Stimulated activated CD8-positive, alpha-beta memory T cell treated with anti-CD3 and anti-CD28 coated beads, Interleukin-7, amount 100 ng/mL, for 48 hours (primary cell): Measurements from ENCODE around the gene METRNL.

Experiments
- DNase-seq, 2 donors: peaks; one replicate each; pipeline ENCODE4 v3.0.0-alpha.2; 2020; ENCODE audit warnings: low read depth in 1 of 2; ENCODE audit errors: extremely low read depth in 1 of 2

Gene METRNL

DNA sequence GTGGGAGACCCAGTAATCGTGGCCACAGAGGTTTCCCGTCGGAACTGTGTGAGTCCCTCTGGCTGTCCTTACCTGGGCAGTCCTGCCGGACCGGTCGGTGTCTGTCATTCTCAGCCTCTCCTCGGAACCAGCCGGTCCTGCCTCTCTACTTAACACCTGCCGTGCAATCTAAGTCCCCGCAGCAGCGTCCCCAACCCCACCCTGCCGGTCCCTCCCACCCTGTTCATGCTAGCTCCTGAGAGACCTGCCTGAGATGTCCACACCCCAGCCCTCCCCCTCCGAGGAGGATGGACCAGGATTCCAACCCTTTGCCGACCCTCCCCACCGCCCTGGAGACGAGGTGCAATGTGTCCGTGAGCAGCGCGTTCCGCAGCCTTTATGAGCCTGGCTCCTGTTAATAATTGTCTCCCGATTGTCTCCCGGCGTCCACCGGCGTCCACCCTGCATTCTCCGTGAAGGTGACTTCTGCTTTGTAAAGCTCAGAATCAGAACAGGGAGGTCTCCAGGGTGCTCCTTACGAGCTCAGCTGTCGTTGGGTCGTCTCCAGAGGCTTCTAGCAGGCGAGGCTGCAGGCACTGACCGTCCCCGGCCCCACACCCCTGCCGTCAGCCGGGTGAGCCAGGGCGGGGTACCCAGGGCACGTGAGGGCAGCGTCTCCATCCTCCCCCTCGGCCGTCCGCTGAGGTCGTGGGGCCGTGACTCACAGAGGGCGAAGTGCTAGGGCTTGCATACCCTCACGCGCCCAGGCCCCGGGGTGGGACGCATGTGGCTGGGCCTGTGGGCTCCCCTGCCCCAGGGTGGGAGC lies 10.1 kb downstream of the METRNL start:
- DNase-seq: no peak

DNA sequence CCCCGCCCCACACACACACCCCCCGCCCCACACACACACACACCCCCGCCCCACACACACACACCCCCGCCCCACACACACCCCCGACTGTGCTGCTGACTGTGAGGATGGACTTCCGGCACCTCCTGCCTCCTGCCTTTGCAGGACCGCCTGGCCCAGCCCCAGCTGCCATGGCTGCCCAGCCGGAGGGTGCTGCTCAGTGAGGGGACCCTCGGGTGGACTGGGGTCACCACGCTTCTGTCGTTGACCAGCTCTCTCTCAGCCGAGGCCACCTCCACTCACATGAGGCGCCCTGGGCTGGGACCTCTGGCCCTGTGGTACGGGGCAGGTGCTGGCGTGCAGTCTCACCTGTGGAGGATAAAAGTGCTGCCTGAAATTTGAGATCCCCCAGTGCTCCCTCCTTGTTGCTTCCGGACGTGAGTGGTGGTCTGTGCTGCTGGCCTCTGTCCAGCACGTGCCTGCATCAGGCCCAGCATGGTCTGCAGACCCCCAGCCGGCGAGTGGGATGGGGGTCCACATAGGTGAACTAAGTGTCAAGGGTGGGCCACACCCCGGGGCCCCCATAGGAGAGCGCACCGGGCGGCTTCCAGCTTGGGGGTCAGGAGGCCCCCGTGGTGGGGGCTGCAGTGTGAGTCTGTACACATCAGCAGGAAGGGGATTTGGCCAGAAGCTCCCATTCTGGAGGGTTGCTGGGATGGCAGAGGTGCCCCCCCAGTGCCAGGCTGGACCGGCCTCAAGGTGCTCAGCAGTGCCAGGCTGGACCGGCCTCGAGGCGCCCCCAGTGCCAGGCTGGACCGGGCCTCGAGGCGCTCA lies 11.2 kb downstream of the METRNL start:
- no peak for DNase-seq

DNA sequence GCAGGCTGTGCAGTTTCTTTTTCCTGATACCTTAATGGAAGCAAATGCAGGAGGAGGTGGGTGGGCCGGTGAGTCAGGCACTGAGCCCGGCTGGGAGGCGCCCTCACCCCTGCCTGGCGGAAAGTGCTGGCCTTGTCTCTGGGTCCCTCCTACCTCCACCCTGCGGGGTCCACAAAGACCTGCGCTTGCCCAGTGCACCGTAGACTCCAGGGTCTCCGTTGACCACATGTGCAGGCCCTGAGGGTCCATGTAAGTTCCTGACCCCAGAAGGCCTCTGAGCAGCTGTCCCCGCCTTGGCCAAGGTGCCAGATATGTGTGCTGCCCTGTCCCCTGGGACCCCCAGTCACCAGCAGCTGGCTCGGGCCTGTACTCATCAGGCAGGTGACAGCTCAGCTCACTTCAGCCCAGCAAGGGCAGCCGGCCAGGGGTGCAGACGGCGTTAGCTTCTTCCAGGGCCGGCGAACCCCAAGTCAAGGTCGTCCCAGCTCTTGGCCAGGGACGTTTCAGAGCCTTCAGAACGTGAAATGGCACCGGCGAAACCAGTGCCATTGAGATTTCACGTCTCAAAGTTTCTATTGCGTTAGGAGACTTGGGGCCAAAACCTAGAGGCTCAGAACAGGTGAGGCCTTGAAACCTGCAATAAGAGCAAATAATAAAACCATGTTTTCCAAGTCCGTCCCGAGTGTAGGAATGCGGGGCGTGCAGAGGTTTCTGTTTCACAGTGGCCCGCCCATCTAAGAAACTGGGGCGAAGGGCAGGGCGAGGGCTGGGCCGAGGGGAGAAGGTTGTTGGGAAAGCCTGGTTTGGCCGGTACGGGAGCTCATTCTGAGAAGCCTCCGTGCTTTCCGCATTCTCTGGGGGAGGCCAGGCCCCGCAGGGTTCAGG lies 12.1 kb downstream of the METRNL start:
- DNase-seq: no peak

DNA sequence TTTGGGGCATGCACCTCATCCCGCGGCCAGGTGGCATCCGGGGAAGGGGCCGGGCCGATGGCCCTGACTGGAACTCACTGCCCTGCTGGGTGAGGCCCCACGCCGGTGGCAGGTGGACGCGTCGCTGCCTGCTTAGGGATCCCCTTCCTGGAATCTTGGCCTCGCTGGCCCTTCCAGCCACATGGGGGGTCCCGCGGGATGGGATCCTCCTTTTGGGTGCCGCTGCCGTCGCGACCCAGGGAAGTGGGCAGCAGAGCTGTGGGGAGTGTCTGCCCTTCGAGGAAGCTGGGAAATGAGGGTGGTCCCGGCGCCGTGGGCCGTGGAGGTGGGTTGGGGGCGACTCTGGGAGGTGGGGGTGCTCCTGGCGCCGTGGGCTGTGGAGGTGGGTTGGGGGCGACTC lies 12.8 kb downstream of the METRNL start:
- no peak for DNase-seq

DNA sequence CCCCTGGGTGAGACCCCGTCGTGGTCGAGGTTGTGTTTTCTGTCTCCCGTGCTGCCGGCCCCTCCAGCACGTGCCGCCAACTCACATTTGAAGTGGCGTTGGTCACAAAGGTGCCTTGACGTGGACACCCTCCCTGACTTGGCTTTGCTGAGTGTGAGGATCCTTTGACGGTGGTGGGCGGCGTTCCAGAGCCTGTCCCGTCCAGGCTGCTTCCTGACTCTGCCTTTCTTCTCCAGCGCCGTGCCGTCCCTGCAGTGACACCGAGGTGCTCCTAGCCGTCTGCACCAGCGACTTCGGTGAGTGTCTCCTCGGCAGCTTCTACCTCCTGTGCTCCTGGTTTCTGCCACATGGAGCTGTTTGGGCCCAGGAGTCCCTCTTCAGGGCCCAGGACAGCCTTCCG lies 13.5 kb downstream of the METRNL start:
- DNase-seq: no peak

DNA sequence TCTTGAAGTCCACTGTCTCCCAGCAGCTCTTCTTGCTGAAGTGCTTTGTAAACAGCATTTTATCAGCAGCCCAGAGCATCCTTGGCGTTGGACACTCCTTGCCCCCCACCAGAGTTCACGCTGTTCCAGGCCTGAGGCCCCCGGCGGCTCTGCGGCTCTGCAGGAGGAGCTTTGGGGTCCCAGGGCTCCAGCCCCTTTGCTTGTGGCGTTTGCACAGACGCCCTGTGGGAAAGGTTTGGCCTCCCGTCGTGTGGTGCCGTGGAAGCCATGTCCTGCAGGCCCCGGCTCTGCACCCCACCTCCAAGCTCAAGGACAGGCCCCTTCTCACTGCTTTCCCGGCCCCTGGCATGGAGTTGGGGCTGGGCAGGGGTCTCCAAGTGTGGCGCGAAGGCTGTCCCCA lies 14.1 kb downstream of the METRNL start:
- no peak for DNase-seq

DNA sequence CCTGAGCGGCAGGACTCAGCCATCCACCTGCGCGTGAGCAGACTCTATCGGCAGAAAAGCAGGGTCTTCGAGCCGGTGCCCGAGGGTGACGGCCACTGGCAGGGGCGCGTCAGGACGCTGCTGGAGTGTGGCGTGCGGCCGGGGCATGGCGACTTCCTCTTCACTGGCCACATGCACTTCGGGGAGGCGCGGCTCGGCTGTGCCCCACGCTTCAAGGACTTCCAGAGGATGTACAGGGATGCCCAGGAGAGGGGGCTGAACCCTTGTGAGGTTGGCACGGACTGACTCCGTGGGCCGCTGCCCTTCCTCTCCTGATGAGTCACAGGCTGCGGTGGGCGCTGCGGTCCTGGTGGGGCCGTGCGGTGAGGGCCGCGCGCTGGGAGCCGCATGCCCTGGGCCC lies 14.9 kb downstream of the METRNL start:
- no peak for DNase-seq

DNA sequence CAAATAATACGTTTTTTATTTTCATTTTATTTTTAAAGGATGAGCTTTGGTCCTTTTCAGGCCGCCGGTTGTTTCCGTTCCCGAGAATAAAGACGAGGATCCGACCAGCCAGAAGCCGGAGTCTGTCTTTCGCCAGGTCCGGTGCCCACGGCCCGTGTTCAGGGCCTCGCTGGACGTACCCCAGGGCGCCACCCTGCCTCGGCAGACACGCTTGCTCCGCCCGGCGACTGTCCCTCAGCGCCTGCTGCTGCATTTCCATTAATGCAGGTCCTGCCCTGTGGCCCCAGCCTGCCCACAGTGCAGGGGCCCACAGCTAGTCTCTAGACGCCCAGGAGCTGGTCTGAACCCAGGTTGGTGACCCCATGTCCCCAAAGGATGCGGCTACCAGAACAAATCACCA lies 15.6 kb downstream of the METRNL start:
- DNase-seq: no peak

DNA sequence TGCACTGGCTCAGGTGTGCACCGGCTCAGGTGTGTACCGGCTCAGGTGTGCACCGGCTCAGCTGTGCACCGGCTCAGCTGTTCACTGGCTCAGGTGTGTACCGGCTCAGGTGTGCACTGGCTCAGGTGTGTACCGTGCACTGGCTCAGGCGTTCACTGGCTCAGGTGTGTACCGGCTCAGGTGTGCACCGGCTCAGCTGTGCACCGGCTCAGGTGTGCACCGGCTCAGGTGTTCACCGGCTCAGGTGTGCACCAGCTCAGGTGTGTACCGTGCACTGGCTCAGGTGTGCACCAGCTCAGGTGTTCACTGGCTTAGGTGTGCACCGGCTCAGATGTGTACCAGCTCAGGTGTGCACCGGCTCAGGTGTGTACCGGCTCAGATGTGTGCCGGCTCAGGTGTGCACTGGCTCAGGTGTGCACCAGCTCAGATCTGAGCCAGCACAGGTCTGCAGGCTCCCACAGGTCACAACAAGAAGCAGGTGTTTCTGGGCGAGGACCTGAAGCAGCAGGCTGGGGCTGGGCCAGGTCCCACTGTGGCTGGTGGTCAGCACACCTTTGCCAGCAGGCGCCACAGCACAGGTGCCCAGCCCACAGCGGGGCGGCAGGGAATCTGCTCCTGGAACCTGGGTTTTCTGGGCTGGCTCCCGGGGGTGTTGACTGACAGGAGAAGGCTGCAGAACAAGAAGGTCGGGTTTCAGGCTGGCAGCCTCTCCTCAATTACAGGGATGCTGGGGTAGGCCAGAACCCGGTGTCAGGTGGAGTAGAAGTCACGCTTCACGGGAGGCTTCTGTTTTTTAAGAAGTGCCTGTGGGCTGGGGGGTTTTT lies 17.2 kb downstream of the METRNL start:
- DNase-seq: no peak

DNA sequence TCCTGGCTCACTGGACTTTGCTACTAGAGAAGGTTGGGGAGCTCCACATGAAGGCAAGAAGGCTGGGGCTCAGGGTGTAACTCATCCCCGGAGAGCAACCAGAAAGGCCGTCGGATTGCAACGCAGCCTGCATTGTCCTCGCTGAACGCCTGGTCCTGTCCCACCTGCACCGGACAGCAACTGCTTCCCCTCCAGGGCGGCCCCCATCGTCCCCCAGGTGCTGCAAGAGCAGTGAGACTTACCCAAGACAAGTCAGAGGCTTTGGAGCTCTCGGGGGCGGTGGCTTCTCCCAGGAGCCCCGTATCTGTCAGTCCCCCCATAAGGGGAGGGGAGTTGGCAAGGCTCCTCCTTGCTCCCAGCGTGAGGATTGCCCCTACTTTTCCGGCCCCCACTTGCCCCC lies 18.4 kb downstream of the METRNL start:
- DNase-seq: no peak

DNA sequence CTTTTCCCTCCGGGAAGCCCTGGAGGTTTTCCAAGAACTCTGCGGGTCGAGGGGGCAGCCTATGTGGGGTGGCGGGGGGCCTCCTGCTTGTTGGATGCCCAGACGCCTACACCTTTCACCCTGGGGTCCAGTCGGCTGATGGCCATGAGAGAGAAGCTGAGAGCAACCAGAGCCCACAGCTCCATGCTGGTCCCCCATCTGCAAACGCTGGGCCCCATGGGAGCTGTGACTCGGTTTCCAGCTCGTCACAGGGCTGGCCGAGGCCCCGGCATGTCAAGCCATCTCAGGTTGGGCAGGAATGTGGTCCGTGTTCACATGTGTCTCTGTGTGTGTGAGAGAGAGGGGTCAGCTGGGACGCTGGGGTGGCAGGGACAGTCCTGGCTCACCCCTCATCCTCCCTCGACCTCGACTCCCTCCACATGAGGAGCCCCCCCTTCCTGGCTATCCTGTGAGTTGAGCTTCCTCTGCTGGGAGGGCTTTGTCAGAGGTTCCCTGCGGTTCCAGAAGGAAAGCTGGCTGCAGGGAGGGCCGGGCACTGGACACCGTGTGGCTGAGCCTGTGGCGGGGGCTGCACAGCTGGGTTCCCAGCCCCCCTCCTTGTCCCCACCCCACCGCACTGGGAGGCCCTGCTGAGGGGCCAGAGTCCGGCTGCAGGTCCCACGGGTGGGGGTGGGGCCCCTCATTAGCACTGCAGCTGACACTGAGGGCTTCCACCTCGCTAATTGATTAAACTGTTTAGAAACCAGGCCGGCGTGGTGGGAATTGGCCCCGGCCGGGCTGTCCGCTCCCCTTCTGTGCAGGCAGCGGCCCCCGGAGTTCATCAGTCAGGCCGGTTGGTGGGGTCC lies 19.1 kb downstream of the METRNL start:
- DNase-seq: no peak

DNA sequence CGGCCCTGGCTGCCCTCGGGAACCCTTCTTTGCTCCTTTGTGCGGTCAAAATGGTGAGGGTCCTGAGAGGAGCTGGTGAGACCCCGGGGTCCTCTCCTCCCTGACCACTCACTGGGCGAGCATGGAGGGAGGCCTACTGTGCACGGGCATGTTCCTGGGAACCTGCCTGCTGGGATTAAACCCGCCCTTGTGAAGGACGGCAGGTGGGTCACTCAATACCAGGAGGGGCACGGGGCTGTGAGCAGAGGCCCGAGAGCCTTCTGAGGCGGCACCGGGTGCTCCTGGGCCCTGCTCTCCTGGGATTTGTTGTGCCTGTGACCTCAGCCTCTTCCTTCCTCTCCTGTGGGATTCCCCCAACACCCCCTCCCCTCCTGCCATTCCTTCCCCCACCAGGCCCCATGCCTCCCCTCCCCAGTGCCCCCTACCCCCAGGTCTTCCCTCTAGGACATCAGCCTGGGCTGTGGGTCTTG lies 19.7 kb downstream of the METRNL start:
- no peak for DNase-seq

DNA sequence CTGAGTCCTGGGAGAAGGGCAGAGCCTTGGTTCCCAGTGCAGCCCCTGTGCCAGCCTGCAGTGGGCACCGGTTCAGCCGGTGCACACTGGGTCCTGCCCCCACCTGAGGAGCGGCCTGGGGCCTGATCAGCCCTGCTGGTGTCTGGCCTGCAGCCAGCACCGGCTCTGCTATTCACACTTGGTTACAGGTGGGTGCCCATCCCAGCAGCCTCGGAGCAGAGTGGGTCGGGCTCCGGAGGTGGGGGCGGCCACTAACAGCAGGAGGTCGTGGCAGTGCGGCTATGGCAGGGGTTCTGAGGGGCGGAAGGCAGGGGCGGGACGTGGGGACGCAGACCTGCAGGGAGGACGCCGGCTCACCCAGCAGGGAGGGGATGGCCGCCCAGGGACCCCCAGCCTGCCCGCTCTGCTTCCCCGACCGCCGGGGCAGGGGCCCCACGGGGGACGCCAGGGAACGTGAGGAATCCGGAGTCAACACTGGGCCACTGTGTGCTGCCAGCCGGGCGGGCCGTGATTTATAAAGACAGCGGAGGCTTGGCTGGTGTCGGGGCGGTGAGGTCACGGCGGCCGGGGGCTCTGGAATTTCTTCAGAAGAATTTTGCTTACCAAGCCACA lies 20.3 kb downstream of the METRNL start:
- DNase-seq: no peak

DNA sequence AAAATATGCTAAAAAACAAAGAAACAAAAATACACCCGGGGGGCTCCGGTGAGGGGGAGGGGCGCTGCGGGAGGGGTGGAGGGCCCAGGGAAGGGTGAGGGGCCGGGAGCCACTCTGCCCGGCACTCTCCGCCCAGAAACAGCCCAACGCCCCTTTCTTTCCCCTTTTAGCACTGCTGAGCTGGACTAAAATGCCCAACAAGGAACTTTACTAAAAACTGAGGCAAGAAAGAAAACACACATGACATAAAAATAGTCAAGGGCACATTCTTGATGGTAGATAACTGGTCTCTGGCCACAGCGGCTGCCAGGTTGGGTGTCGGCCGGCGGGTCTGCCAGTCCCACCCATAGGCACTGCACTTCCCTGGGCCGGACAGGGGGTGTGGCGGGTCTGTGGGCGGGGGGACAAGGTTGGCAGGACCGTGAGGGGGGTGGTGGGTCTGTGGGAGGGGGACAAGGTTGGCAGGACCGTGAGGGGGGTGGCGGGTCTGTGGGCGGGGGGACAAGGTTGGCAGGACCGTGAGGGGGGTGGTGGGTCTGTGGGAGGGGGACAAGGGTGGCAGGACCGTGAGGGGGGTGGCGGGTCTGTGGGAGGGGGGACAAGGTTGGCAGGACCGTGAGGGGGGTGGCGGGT lies 20.9 kb downstream of the METRNL start:
- no peak for DNase-seq

DNA sequence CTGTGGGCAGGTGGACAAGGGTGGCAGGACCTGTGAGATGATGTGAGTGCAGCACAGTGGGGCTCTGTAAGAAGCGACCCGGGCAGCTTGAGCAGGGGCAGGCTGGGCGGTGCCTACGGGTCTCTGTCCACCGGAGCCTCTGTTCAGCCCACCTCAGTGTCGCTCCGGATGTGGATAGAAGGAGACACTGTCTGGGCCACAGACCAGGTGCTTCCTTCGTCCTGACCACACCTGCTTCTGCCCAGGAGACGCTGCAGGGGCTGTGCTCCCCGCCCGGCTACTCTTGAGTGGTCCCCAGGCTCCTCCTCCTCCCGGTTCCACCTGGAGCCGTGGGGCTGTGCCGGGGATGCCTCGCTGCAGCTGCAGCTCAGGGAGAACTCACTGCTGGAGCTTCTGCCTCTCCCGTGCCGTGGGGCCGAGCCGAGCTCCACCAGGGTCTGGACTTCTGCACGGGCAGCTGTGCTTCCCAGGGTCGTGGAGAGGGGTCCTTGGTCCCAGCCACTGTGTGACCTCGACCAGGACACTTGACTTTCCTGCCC lies 21.5 kb downstream of the METRNL start:
- no peak for DNase-seq

DNA sequence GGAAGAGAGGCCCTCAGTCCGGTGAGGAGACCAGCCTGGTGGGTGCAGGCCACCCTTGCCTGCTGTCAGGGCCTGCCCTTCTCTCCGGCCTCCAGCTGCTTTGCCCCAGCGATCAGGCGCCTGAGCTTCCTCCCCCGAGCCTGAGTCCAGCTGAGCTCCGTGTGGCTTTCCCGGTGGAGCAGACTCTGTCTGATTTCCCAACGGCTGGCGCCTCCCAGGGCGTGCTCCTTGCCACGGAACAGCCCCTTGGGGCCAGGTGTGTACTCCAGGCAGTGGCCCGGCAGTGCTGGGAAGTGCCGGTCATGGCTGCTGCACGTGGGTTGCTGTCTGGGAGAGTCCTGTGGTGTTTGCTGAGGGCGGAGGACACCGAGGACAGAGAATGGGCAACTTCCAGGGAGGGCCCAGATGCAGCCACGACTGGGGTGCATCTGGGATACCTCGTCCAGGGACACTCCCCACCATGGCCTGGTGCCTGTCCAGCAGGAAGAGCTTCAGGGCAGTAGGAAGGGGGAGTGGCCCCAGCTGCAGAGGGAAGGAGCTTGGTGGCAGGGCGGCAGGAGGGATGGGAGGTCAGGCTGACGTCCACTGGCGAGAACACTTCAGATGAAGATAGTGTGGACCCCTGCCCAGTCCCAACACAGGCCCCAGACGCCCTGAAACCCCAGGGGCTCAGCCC lies 22.5 kb downstream of the METRNL start:
- no peak for DNase-seq

DNA sequence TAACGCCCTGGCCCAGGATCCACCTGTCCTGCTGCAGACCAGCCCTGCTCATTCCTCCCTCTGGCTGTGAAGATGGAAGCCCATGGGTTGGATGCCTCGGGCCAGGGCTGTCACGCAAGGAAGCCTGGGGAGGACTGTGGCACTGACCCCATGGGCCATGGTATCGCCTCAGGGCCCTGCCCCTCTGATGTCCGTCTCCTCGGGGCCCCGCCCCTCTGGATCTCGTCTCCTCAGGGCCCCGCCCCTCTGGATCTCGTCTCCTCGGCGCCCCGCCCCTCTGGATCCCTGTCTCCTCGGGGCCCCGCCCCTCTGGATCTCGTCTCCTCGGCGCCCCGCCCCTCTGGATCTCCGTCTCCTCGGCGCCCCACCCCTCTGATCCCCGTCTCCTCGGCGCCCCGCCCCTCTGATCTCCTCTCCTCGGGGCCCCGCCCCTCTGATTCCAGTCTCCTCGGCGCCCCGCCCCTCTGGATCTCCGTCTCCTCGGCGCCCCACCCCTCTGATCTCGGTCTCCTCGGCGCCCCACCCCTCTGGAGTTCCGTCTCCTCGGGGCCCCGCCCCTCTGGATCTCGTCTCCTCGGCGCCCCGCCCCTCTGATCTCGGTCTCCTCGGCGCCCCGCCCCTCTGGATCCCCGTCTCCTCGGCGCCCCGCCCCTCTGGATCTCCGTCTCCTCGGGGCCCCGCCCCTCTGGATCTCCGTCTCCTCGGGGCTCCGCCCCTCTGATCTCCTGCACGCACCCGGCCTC lies 24.0 kb downstream of the METRNL start:
- peak in 1 of 2 donors; percentile 54 for DNase-seq
